Right renal cortex interstitium (tissue), 3 donors: ENCODE data around the gene ISG20L2. TPM values are rescaled to one million over a fixed set of nuclear protein-coding genes. Genes with fewer than 3 reads are reported as not detected.

Experiments
- DNase-seq, 3 donors: peaks; one replicate each; pipeline ENCODE4 v3.0.0-alpha.2; 2013; ENCODE audit warnings: low read depth in 3 of 3, low spot score in 2 of 3
- polyA plus RNA-seq, 3 donors: library from polyadenylated mRNA; unstranded; fragments of 120-200 nt; gene quantifications; one replicate each; pipeline ENCODE4 v1.2.1, GENCODE V29; 2013; ENCODE audit not compliant: insufficient read length in 3 of 3

Gene ISG20L2
- polyA plus RNA-seq, 3 donors, result 39.9 to 49.2 (median 44.6) TPM

DNA sequence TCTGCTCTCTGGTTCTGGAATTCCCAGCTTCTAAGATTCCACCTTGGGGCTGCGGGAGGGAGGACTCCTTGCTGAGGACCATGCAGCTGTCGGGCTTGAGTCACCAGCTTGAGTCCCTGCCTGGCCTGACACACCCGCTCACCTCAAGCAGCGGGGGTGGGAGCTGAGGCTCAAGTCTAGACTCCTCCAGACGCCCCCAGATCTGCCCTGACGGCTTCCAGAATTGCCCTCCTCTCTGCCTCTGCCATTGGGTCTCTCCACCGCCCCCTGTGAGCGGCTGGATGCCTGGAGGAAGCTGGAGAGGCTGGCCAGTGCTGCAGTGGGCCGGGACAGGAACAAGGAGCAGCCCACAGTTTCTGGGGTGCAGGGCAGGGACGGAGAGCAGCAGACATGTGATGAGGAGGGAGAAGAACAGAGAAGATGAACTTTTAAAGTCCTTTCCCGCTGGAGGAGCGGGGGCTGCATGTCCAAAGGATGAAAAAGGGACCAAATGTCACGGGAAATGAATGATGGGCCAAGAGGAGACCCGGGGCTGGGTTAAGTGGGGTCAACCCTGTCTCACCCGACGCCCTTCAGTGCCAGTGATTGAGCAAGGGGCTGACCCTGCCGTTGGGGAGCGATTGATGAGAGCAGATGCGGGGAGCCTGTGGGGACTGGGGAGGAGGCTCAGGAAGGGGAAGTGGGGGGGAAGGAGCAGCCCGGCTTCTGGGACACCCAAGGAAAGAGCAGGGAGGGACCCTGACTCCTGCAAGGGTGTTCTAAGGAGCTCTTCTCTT, 36.7 kb downstream of the ISG20L2 start:
- no peak for DNase-seq

DNA sequence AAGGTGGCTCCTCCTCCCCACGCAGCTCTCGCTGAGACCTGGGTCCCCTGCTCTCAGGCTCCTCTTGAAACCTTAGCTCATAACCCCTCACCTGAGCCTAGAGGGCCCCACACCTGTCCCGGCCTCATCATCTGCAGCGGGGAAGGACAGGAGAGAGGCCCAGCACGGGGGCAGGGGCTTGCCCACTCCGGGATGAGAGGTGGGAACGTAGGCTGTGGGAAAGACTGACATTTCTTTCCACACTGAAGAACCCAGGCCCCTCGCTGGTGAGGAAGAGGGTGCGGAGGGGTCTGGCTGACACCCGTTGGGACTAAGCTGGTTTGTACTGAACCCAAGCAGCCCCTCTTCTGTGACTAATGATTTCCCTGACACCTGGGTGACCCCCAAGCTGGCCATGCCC, 37.4 kb downstream of the ISG20L2 start:
- no peak for DNase-seq

DNA sequence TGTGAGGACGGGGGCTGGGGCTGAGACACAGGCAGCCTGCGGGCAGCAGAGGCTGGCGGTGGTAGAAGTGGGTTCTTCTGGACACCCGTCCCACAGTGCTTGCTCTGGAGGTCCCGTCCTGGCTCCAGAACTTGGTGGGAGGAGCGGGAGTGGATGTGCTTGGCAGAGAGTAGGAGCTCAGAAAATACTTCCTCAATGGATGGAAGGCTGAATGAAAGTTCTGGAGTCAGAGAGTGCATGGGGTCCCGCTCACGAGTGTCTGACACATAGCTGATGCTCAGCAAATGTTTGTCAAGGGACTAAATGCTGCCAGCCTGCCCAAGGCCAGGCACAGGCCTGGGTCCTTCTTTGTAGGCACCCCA, 37.9 kb downstream of the ISG20L2 start:
- no peak for DNase-seq

DNA sequence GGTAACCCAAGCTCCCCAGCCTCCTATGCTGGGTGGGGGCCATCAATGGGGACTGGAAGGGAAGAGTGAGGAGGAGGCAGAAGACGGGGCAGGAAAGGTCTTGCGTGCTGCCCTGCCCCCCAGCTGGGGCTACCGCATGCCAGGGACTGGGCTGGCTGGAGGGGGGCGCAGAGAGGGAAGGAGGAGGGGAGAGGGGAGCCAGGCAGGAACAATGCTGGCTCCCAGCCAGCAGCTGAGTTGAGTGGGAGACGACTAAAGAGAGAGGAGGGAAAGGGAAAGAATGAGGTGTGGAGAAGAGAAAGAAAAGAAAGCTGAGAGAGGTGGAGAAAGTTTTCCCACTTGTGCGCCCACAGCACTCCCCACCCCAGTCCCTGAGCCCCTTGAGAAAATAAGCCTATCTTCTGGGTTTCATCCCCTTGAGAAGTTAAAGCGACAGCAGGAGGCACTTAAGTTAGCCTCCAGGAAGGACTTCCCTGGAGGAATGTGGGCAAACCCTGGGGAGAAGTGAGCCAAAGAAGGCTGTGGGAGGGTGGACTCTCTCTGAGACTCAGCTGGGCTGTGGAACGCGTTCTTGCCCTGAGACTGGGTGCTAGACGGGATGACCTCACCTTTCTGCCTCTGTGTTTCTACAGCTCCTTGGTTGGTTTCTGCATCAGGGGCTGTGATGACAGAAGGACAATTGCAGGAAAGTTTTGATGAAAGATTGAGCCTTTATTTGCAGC, 38.5 kb downstream of the ISG20L2 start:
- DNase-seq, result no peak

DNA sequence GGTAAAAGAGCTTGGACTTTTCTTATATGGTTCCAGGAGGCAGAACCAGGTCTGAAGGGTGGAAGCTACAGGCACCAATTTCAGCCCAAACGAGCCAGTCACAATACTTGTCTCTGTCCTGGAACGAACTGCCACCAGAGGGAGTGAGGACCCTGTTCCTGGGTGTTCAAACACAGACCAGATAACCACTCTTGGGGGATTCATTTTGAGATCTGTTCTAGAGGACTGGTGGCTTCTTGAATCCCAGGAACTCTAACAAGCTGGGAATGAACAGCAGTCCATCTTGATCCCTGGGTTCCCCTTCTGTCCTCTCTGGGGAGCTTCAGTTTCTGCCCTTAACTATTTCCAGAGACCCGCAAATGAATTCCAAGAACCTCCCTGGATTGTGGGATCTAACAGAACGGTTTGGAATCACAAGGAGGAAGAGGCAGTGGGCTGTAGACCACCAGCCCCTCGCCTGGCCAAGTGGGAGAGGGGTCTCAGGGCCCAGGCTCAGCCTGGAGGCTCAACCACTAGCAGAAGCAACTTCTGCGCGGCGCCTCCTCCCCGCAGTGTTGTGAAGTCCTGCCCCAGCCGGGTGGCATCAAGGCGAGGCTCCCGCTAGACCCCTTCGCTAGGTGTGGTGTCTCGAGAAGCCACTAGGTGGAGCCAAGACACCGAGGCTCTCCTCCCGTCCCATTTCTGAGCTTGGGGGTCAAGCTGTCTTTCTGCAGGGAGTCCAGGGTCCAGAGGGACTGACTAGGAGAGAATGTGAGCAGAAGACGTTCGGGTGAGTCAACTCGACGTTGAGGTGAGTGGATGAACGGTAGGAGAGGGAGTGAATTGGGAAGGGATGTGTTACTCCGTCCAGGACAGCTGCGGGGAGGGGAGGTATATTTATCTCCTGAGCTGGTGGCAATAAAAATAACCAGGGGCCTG, 39.3 kb downstream of the ISG20L2 start:
- DNase-seq, result peak in 2 of 3 donors; percentile 79 to 85

DNA sequence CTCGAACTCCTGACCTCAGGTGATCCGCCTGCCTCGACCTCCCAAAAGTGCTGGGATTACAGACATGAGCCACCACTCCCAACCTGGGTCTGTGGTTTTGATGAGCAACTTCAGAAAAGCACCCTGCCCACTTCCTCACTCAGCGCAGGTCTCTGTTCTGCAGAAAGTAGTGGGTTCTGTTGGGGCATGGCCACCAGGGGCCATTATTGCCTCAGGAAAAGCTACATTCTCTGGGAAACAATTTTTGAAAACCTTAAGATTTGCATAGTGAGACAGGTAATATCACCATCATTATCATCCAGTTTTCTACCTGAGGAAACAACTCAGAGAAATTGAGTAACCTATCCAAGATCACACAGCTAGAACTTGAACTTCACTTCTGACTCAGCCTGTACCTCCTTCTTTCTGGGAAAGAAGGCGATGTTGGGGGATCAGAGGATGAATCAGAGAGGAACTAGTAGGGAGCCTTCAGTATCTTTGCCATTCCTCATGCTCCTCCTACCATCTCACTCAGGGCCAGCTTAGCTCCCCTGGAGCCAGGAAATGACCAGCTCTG, 44.3 kb downstream of the ISG20L2 start:
- no peak for DNase-seq

DNA sequence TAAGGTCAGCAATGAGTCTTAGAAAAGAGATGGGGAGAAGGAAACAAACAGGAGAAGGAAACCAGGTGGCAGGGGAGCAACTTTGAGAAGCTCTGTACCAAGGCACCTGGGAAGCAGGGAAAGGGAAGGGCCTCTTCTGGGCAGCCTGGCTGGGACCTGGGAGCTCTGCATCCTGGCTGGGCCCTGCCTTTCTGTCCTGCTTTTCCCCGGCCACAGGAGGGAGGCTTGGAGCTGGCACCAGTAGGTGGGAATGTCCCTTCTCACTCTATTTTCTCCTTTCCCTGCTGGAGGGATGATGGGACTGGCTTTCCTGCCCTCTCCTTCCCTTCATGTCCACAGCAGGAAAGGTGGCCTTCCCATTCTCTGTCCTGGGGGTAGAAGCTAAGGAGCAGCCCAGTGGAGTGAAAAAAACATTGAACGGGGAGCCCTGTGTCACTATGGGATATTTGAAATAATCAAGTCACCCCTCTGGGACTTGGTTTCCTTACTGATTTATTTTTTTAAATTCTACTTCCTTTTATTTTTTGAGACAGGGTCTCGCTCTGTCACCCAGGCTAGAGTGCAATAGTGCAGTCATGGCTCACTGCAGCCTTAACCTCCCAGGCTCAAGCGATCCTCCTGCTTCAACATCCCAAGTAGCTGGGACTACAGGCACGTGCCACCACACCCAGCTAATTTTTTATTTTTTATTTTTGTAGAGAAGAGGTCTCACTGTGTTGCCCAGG, 46.2 kb downstream of the ISG20L2 start:
- no peak for DNase-seq

DNA sequence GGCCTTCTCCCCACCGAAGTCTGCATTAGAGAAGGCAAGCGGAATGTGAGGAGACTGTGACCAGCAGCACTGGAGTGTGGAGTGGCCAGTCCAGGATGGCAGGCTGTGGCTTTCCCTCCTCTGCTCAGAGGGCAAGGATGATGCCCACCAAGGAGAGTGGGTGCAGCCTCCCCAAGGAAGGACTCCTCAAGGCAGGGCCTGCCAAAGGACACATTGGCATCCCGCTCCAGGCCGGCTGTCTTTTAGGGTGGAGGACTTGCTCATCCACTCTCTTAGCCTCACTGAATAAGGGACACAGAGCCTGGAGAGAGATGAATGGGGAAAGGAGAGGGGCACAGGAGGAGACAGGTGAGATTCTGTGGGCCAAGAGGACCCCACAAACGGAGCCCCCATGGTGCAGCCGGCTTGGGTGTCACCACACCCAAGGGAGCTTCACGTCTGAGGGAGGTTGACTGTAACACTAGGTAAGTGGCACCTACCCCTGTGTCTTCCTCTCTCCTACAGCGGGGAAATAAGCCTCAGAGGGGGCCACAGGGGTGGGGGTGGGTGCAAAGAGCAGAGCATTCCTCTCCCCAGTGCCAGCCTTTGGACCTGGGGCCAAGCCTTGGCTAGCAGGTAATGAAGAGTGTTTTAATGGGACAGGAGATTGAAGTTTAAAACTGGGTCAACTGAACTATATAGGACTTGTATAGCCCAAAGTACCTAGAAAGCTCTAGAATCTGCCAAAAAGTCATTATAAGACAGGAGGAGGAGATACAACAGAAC, 47.2 kb downstream of the ISG20L2 start:
- DNase-seq, result no peak

DNA sequence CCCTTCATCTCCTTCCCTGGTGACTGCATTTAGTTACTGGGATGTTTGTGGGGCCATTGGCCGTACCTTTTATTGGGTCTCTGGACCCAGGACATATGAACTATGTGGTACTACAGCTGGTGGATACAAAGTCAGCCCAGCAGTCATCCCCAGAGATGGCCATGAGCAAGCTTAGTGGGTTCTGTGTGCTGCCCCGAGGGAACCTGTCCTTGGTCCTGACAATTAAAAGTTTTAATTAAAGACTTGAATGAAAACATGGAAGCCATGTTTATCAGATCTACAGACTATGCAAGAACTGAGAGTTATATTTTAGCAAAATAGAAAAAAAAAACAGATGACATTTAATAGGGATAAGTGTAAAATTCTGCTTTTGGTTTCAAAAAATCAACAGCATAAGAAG, 48.5 kb downstream of the ISG20L2 start:
- DNase-seq, result no peak

DNA sequence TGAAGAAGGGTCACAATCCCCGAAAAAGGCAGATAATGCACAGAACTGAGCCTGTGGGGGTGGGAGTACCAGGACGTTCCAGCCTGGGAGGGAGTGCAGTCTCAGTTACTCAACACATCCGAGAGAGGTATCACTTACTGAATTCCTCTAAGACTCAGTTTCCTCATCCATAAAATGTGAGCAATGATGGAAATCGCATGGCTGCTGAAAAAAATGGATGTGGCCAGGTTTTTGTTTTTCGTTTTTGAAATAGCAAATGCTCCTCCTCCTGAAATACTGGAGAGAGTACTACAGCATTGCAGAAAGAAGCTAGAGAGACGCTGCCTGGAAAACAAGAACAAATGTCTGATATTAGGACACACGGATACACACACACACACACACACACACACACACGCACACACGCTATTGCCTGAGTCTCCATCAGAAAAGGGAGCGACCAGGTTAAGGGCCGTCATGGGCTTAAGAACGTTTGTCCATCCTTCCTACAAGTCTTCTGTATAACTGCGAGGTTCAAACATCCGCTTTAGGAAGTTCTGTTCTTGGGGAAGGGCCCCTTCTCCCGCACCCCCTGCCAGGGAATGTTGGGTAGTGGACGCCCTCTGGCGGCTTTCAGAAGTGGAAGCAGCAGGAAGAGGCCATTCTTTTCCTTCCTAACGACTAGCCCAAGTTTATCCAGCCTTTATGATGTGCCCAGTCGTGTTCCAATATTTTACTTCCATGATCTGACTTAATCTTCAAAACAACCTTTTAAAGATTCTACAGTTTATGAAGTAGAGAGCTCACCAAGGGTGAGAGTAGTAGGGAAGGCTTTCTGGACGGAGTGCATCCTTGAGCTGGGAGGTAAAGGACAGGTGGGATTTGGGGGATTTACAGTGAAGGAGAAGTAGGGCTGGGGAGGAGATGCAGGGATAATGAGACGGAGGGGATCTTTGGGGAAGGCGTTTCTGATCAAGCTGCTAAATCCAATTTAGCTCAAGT, 50.7 kb downstream of the ISG20L2 start:
- no peak for DNase-seq

DNA sequence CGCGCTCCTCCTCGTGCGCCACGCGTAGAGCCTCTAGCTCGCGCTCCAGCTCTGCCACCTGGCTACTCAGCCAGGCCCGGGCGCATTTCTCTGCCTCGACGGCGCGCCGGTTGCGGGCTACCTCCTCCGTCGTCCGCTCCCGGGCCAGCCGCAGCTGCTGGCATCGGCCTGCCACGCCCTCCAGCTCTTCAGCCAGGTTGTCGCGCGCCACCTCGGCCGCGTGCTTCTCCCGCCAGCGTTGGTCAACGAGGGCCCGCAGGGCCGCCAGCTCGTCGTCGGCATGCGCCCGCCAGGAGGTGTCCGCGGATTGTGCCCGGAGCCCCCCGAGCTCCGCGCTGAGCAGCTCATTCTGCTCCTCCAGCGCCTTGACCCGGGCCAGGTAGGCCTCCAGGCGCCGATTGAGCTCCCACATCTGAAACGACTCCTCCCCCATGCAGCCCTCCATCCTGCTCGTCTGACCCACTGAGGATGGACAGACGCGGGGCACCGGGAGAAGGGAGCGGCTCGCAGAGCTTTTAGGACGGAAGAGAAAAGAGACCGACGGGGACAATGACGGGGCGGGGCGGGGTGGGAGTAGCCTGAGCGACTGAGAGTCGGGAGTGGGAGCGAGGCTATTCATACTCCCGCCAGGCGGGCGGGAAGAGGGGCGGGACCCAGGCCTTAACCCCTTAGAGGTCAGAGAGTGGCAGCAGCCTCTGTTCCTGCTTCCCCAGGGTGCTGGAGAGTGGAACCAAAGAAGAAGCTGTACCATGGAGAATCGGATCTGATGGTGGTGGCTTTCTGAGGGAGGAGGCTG, 51.5 kb downstream of the ISG20L2 start, which contains the start of gene NES:
TSS of gene NES (minus strand) at position 588 of the 796 bp plus-strand sequence. CDS start at position 445, 143 bp downstream.
- no peak for DNase-seq

DNA sequence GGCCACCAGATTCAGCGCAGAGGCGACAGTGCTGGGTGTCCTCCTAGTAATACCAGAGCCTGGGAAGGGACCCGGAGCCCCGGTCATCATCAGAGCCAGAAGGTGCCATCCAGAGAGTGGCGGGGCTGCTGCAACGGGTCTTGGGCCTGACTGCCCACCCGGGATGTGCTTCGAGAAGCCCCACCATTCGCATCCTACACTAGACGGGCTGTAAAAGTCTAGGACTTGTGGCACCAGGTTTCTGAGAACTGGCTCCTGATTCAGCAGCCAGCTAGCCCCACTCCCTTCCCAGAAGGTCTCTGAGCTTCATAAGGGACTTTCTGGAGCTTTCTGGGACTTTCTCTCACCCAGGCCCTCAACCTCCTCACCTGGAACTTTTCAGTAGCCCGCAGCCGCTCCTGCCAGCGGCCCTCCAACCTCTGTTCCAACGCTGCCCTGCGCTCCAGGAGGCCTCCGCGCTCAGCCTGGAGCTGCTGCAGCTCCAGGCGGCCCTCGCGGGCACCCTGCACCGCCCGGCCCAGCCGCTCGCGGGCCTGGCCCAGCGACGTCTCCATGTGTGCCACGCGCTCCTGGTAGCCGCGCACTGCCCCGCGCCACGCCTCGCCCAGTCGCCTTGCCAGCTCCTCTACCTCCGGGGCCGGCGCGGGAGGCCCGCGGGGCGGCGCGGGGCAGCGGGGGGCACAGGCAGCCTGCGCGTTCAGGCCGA, 52.3 kb downstream of the ISG20L2 start:
- DNase-seq, result no peak

DNA sequence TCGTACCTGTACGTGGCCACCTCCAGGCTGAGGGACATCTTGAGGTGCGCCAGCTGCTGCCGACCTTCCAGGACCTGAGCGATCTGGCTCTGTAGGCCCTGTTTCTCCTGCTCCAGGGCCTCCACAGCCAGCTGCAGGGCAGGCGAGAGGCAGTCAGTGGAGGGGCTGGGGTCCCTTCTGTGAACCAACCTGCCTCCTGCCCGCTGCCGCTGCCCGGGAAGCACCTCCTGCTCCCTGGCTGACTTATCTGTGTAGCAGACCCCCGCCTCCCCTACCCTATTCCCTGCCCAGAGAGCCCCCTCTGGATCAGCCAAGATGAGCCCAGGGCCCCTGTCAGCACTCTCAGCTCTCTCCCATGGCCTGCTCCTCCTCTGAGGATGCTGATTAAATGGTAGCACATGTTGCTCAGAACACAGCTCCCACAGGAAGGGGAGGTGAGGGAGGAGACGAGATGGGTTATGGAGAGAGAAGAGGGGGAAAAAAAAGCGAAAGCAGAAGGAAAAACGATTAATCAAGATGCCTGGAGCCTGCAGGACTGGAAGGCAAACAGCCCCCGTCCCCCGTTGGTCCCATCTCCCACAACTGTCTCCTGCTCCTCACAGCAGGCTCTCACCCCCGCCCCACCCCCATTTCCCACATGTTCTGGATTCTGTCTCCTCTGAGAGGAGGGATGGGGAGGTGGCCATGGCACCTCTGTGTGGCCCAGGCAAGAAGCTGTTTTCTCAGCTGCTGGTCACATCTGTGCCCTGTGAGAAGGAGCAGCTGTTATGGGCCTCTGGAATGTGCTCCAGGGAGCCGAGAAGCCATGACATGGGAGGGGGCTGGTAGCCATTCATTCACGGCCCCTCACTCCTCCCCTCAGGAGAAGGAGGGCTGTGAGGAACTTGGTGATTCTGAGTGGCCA, 53.1 kb downstream of the ISG20L2 start:
- DNase-seq, result no peak

DNA sequence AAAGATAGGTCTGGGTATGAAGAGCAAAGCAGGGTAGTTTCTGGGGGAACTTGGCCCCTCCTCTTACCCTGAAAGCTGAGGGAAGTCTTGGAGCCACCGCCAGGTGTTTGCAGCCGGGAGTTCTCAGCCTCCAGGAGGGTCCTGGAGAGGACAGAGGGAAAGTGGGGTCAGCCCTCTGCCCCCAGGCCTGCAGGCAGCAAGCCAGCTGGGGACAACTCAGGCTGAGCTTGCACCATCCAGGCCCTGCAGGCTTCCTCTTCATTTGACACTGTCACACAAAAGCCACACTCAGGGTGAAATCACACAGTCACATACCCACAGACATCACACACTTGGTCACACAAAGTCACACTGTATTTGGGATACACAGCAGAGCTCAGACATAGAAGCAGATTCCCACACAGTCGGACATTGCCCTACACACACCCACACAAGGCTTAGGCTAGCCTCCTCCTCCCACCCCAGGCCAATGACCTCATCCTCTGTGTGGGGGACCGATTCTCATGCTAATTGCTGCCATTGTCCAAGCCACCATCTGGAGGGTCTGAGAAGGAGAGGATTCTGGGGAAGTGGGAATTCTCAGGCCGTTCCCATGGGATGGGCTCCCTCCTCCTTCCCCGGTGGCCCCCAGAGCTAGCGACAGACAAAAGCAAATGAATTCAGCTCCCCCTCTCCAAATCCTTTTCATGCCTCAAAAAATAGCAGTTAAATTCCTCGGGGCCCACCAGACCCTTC, 55.0 kb downstream of the ISG20L2 start:
- DNase-seq, result no peak
